WTC11 (cell line): ENCODE measurements around the gene SNAP29. TPM values are rescaled to one million over a fixed set of nuclear protein-coding genes. Genes with fewer than 3 reads are reported as not detected.

Experiments used
- ATAC-seq: fragments of 200-7000 bp; cut with Tn5 transposase; 2 replicates; pipeline ENCODE4 v1.10.0; 2021; ENCODE audit warnings: mild to moderate bottlenecking, moderate library complexity
- CTCF ChIA-PET: fragments of 300-600 bp; sonication (Branson Sonifier 250); formaldehyde crosslinking; loops from one replicate; lab custom pipeline; 2021; ENCODE audit warnings: antibody characterized with exemption; lab: Charles Lee
- POLR2A ChIA-PET: fragments of 350-600 bp; sonication (Branson Sonifier 250); formaldehyde crosslinking; loops from one replicate; lab custom pipeline; 2021; ENCODE audit warnings: antibody characterized with exemption; lab: Charles Lee
- DNase-seq: peaks from one replicate; pipeline ENCODE4 v3.0.0; 2021; ENCODE audit warnings: low spot score
- H3K27ac Mint-ChIP-seq: 2 replicates; pipeline ENCODE4 v1.8.0; 2021; ENCODE audit warnings: mixed read lengths
- H3K27me3 Mint-ChIP-seq: 2 replicates; pipeline ENCODE4 v1.8.0; 2021; ENCODE audit warnings: low read depth, mild to moderate bottlenecking, moderate library complexity, mixed read lengths
- H3K36me3 Mint-ChIP-seq: 2 replicates; pipeline ENCODE4 v1.8.0; 2021; ENCODE audit warnings: mixed read lengths
- H3K4me1 Mint-ChIP-seq: 2 replicates; pipeline ENCODE4 v1.8.0; 2022; ENCODE audit warnings: mixed read lengths
- H3K4me3 Mint-ChIP-seq: 2 replicates; pipeline ENCODE4 v1.8.0; 2021; ENCODE audit warnings: mild to moderate bottlenecking, moderate library complexity, mixed read lengths
- H3K9me3 Mint-ChIP-seq: 2 replicates; pipeline ENCODE4 v1.8.0; 2021; ENCODE audit warnings: mixed read lengths
- ATF1 ChIP-seq: sonication (generic); formaldehyde crosslinking; IDR thresholded peaks from 2 replicates; pipeline ENCODE4 v1.8.1; 2023; ENCODE audit warnings: mild to moderate bottlenecking, moderate library complexity, missing genetic modification reagents
- CBFB ChIP-seq: sonication (generic); formaldehyde crosslinking; IDR thresholded peaks from 2 replicates; pipeline ENCODE4 v1.8.1; 2022; ENCODE audit warnings: mild to moderate bottlenecking, low read depth, missing genetic modification reagents
- ESRRA ChIP-seq: sonication (generic); formaldehyde crosslinking; IDR thresholded peaks from 2 replicates; pipeline ENCODE4 v1.8.1; 2022; ENCODE audit warnings: mild to moderate bottlenecking, missing genetic modification reagents, borderline replicate concordance
- FOXJ3 ChIP-seq: sonication (generic); formaldehyde crosslinking; IDR thresholded peaks from 2 replicates; pipeline ENCODE4 v1.9.0; 2021; ENCODE audit warnings: missing genetic modification reagents, mild to moderate bottlenecking, borderline replicate concordance
- FOXK1 ChIP-seq: sonication (generic); formaldehyde crosslinking; IDR thresholded peaks from 2 replicates; pipeline ENCODE4 v1.8.0; 2022; ENCODE audit warnings: mild to moderate bottlenecking, moderate library complexity, missing genetic modification reagents
- GRHL2 ChIP-seq: fragments of 250-450 bp; sonication (Bioruptor Pico); IDR thresholded peaks from 2 replicates; pipeline ENCODE4 v1.8.0; 2022; ENCODE audit warnings: mild to moderate bottlenecking, moderate library complexity; ENCODE audit not compliant: insufficient replicate concordance, severe bottlenecking
- NR3C1 ChIP-seq: sonication (generic); formaldehyde crosslinking; conservative IDR thresholded peaks from 2 replicates; pipeline ENCODE4 v1.8.1; 2023; ENCODE audit warnings: low read depth, mild to moderate bottlenecking, missing genetic modification reagents
- RORB ChIP-seq: fragments of 250-450 bp; sonication (Bioruptor Pico); IDR thresholded peaks from 2 replicates; pipeline ENCODE4 v1.9.0; 2021; ENCODE audit warnings: mild to moderate bottlenecking
- SMAD3 ChIP-seq: sonication (generic); formaldehyde crosslinking; IDR thresholded peaks from 2 replicates; pipeline ENCODE4 v1.8.0; 2022; ENCODE audit warnings: missing genetic modification reagents, mild to moderate bottlenecking, borderline replicate concordance
- TP53 ChIP-seq: sonication (generic); formaldehyde crosslinking; IDR thresholded peaks from 2 replicates; pipeline ENCODE4 v1.8.1; 2023; ENCODE audit warnings: mild to moderate bottlenecking, missing genetic modification reagents
- ZBTB21 ChIP-seq: sonication (generic); formaldehyde crosslinking; IDR thresholded peaks from 2 replicates; pipeline ENCODE4 v1.8.1; 2023; ENCODE audit warnings: mild to moderate bottlenecking, missing genetic modification reagents, borderline replicate concordance
- ZNF121 ChIP-seq: sonication (generic); formaldehyde crosslinking; IDR thresholded peaks from 2 replicates; pipeline ENCODE4 v1.8.0; 2023; ENCODE audit warnings: missing genetic modification reagents
- ZNF317 ChIP-seq: sonication (generic); formaldehyde crosslinking; IDR thresholded peaks from 2 replicates; pipeline ENCODE4 v1.8.1; 2023; ENCODE audit warnings: low read depth, mild to moderate bottlenecking, moderate library complexity, missing genetic modification reagents, borderline replicate concordance
- ZNF423 ChIP-seq: fragments of 250-450 bp; sonication (Bioruptor Pico); IDR thresholded peaks from 2 replicates; pipeline ENCODE4 v2.1.2; 2022; ENCODE audit warnings: mild to moderate bottlenecking, moderate library complexity
- total RNA-seq: library from RNA; stranded (reverse); gene quantifications from 3 replicates; pipeline ENCODE4 v1.2.3, GENCODE V29; 2021
- TF ChIP-seq, protein P1 (sequence below): sonication (generic); formaldehyde crosslinking; IDR thresholded peaks from 2 replicates; pipeline ENCODE4 v1.8.1; 2022; ENCODE audit warnings: mild to moderate bottlenecking, missing genetic modification reagents, moderate library complexity, borderline replicate concordance
- TF ChIP-seq, protein P2 (sequence below): fragments of 250-450 bp; sonication (Bioruptor Pico); IDR thresholded peaks from 2 replicates; pipeline ENCODE4 v1.8.0; 2021; ENCODE audit warnings: mild to moderate bottlenecking
- TF ChIP-seq, protein P3 (sequence below): sonication (generic); formaldehyde crosslinking; conservative IDR thresholded peaks from 2 replicates; pipeline ENCODE4 v1.8.1; 2023; ENCODE audit warnings: mild to moderate bottlenecking, low read depth, missing genetic modification reagents, moderate library complexity
- TF ChIP-seq, protein P4 (sequence below): sonication (generic); formaldehyde crosslinking; IDR thresholded peaks from 2 replicates; pipeline ENCODE4 v1.8.0; 2023; ENCODE audit warnings: missing genetic modification reagents
- TF ChIP-seq, protein P5 (sequence below): fragments of 250-450 bp; sonication (Bioruptor Pico); IDR thresholded peaks from 2 replicates; pipeline ENCODE4 v1.9.0; 2021; ENCODE audit warnings: mild to moderate bottlenecking

SNAP29 gene
- total RNA-seq, 1 experiment from 2014 or later, result 14.7 TPM

DNA sequence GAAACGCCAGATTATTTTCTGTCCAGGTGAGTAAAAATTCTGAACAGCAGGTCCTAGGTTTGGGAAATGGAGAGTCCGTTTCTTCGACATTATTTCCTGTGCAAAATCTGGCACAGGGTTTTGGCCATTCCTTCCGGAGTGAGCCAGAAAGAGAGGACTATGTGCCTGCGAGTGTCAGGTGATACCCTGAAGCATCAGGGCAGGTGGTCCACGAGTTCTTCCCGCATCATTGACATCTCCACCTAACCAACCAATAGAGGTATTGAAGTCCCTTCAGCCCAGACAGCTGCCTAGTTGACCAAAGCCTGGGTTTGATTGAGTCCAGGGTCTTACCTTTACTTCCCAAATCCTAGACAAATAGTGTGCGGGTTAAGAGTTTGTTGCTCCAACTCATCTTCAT is 808 bp downstream of the SNAP29 start:
- no peaks in the 10 kb centered on the region for H3K9me3 Mint-ChIP-seq
- H3K4me1 Mint-ChIP-seq, result peaks cover 22% of the 10 kb centered on the region
- POLR2A ChIA-PET, result no interaction called here
- ATAC-seq (no peak), DNase-seq (no peak)
- CTCF ChIA-PET, result interaction anchor here (0.6 to 1.9 kb wide), 5 partner anchors 8 to 118 kb away, joined by 3 to 8 read pairs (median 5); no protein-coding TSS in a partner anchor
- no peaks in the 10 kb centered on the region for H3K36me3 Mint-ChIP-seq
- H3K4me3 Mint-ChIP-seq, result peak overlapping the region; percentile 79
- H3K27me3 Mint-ChIP-seq, result no peaks in the 10 kb centered on the region; the same call in 1 of the 2 replicates
- TF ChIP-seq, protein P1, sequence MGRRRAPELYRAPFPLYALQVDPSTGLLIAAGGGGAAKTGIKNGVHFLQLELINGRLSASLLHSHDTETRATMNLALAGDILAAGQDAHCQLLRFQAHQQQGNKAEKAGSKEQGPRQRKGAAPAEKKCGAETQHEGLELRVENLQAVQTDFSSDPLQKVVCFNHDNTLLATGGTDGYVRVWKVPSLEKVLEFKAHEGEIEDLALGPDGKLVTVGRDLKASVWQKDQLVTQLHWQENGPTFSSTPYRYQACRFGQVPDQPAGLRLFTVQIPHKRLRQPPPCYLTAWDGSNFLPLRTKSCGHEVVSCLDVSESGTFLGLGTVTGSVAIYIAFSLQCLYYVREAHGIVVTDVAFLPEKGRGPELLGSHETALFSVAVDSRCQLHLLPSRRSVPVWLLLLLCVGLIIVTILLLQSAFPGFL, result no peak
- TF ChIP-seq FOXJ3 (CRISPR knock-in tag), result no peak
- TF ChIP-seq, protein P2, sequence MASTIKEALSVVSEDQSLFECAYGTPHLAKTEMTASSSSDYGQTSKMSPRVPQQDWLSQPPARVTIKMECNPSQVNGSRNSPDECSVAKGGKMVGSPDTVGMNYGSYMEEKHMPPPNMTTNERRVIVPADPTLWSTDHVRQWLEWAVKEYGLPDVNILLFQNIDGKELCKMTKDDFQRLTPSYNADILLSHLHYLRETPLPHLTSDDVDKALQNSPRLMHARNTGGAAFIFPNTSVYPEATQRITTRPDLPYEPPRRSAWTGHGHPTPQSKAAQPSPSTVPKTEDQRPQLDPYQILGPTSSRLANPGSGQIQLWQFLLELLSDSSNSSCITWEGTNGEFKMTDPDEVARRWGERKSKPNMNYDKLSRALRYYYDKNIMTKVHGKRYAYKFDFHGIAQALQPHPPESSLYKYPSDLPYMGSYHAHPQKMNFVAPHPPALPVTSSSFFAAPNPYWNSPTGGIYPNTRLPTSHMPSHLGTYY (CRISPR knock-in tag), result no peak
- TF ChIP-seq, protein P3, sequence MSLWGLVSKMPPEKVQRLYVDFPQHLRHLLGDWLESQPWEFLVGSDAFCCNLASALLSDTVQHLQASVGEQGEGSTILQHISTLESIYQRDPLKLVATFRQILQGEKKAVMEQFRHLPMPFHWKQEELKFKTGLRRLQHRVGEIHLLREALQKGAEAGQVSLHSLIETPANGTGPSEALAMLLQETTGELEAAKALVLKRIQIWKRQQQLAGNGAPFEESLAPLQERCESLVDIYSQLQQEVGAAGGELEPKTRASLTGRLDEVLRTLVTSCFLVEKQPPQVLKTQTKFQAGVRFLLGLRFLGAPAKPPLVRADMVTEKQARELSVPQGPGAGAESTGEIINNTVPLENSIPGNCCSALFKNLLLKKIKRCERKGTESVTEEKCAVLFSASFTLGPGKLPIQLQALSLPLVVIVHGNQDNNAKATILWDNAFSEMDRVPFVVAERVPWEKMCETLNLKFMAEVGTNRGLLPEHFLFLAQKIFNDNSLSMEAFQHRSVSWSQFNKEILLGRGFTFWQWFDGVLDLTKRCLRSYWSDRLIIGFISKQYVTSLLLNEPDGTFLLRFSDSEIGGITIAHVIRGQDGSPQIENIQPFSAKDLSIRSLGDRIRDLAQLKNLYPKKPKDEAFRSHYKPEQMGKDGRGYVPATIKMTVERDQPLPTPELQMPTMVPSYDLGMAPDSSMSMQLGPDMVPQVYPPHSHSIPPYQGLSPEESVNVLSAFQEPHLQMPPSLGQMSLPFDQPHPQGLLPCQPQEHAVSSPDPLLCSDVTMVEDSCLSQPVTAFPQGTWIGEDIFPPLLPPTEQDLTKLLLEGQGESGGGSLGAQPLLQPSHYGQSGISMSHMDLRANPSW (CRISPR knock-in tag), result no peak
- TF ChIP-seq FOXK1 (CRISPR knock-in tag), result no peak
- TF ChIP-seq ZNF423 (CRISPR knock-in tag), result no peak
- no peak for TF ChIP-seq ZNF121 (CRISPR knock-in tag)
- TF ChIP-seq ATF1 (CRISPR knock-in tag), result no peak
- no peak for TF ChIP-seq ESRRA (CRISPR knock-in tag)
- TF ChIP-seq RORB (CRISPR knock-in tag), result no peak
- no peak for TF ChIP-seq GRHL2 (CRISPR knock-in tag)
- no peak for TF ChIP-seq NR3C1 (CRISPR knock-in tag)
- no peak overlapping the region for H3K27ac Mint-ChIP-seq

DNA sequence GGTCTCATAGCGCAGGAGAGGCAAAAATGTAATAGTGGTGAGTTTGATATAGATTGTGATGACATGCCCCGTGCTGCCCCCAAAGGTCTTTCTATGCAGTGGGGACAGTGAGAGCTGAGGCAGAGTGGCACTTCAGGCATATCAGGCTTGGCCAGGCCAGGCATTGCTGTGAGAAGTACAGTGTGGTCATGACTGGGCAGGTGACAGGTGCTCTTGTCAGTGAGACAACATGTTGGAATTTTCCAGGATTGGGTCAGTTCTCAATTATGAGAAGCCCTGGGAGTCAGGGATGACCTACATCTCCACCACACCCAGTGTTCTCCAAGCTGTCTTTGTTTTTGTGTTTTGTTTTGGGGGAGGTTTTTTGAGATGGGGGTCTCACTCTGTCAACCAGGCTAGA is 3.7 kb downstream of the SNAP29 start:
- Mint-ChIP-seq H3K36me3 (no peaks in the 10 kb centered on the region), H3K4me1 (peaks cover 12% of the 10 kb centered on the region), H3K27ac (no peak overlapping the region), H3K9me3 (no peaks in the 10 kb centered on the region), H3K27me3 (no peaks in the 10 kb centered on the region; the same call in 1 of the 2 replicates), H3K4me3 (no peak overlapping the region)
- ATAC-seq, result no peak
- no peak for DNase-seq
- CTCF ChIA-PET, result interaction anchor here (1.0 kb wide), 1 partner anchor 23 kb away, joined by 3 read pairs; no protein-coding TSS in a partner anchor
- POLR2A ChIA-PET, result no interaction called here
- TF ChIP-seq ATF1 (CRISPR knock-in tag) (no peak), ZBTB21 (CRISPR knock-in tag) (no peak), SMAD3 (CRISPR knock-in tag) (no peak), CBFB (no peak), TP53 (CRISPR knock-in tag) (no peak), ZNF317 (CRISPR knock-in tag) (no peak), ESRRA (CRISPR knock-in tag) (no peak)
- TF ChIP-seq, protein P4, sequence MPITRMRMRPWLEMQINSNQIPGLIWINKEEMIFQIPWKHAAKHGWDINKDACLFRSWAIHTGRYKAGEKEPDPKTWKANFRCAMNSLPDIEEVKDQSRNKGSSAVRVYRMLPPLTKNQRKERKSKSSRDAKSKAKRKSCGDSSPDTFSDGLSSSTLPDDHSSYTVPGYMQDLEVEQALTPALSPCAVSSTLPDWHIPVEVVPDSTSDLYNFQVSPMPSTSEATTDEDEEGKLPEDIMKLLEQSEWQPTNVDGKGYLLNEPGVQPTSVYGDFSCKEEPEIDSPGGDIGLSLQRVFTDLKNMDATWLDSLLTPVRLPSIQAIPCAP (CRISPR knock-in tag), result no peak
- TF ChIP-seq, protein P5, sequence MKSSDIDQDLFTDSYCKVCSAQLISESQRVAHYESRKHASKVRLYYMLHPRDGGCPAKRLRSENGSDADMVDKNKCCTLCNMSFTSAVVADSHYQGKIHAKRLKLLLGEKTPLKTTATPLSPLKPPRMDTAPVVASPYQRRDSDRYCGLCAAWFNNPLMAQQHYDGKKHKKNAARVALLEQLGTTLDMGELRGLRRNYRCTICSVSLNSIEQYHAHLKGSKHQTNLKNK, result no peak
